HepG2 (cell line): ENCODE results near the gene UBE2I. TPM values are rescaled to one million over a fixed set of nuclear protein-coding genes. Genes with fewer than 3 reads are reported as not detected.

Experiments
- MAF1 ChIP-seq: sonication (generic); formaldehyde crosslinking; IDR thresholded peaks from 2 replicates; pipeline ENCODE4 v1.5.0; 2020; ENCODE audit warnings: missing genetic modification reagents, borderline replicate concordance
- MZF1 ChIP-seq: sonication (generic); formaldehyde crosslinking; IDR thresholded peaks from 2 replicates; pipeline ENCODE4 v1.8.1; 2023; ENCODE audit warnings: mild to moderate bottlenecking, missing genetic modification reagents, borderline replicate concordance
- NFE2 ChIP-seq: sonication (generic); formaldehyde crosslinking; IDR thresholded peaks from 2 replicates; pipeline ENCODE4 v1.4.0; 2020; ENCODE audit warnings: missing genetic modification reagents
- SYNCRIP ChIP-seq: fragments of 200-400 bp; formaldehyde crosslinking; IDR thresholded peaks from 2 replicates; pipeline ENCODE4 v1.6.1; 2018; ENCODE audit warnings: mild to moderate bottlenecking, low read depth, low read length; ENCODE audit not compliant: insufficient read depth
- ZNF337 ChIP-seq: sonication (generic); formaldehyde crosslinking; IDR thresholded peaks from 2 replicates; pipeline ENCODE4 v1.5.1; 2020; ENCODE audit warnings: missing genetic modification reagents, low read depth, mild to moderate bottlenecking, borderline replicate concordance
- ZNF761 ChIP-seq: sonication (generic); formaldehyde crosslinking; conservative IDR thresholded peaks from 2 replicates; pipeline ENCODE4 v1.4.0; 2020; ENCODE audit warnings: mild to moderate bottlenecking, missing genetic modification reagents
- polyA plus RNA-seq, 8 experiments: library from polyadenylated mRNA; depleted of rRNA in 3 of 8; stranded (reverse) in 7 of 8; unstranded in 1 of 8; fragments of >200 nt; fragmentation: Illumina TruSeq in 4 of 8; extraction: Trizol in 4 of 8; gene quantifications; 2 replicates each; pipeline versions ENCODE4 v1.2.1 to v1.2.3, GENCODE V29; 2011 to 2016; ENCODE audit warnings: low read depth in 4 of 8, missing spikeins in 1 of 8, mixed read lengths in 1 of 8; ENCODE audit not compliant: insufficient read depth in 1 of 8
- total RNA-seq, 5 experiments: library from RNA; depleted of rRNA; stranded (reverse); fragments of >200 nt; fragmentation: Illumina TruSeq; extraction: Trizol; gene quantifications; 2 replicates each; pipeline ENCODE4 v1.2.3, GENCODE V29; 2016; ENCODE audit warnings: low read depth in 1 of 5
- TF ChIP-seq, protein P1 (sequence below): sonication (generic); formaldehyde crosslinking; IDR thresholded peaks from 2 replicates; pipeline ENCODE4 v1.4.0; 2020; ENCODE audit warnings: missing genetic modification reagents
- TF ChIP-seq, protein P2 (sequence below): sonication (generic); formaldehyde crosslinking; IDR thresholded peaks from 2 replicates; pipeline ENCODE4 v1.8.0; 2022; ENCODE audit warnings: mild to moderate bottlenecking, missing genetic modification reagents, moderate library complexity

UBE2I gene
- total and polyA plus RNA-seq, 2 of the 13 experiments (the other 11 are each of a cell fraction or from before 2014, with no cell fraction given), result 75.8 to 98.9 TPM

DNA sequence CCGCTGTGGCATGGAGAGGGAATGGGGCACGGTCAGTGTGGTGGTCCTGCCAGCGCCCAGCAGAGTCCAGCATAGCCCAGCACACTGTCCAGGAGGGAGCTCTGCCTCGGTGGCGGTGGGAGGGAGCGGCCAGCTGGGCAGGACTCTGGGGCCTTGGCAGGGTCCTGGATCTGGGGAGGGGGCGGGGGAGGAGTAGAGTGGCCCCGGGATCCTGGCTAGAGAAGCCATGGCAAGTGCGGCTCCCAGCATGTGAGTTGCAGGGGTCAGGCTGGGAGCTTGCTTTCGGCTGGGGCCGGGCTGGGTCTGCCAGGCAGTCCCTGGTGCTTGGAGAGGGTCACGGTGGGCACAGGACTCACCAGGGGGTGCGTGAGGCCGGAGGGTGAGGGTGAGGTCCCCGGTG is 46.2 kb downstream of the UBE2I start (continued):
- TF ChIP-seq, protein P1, sequence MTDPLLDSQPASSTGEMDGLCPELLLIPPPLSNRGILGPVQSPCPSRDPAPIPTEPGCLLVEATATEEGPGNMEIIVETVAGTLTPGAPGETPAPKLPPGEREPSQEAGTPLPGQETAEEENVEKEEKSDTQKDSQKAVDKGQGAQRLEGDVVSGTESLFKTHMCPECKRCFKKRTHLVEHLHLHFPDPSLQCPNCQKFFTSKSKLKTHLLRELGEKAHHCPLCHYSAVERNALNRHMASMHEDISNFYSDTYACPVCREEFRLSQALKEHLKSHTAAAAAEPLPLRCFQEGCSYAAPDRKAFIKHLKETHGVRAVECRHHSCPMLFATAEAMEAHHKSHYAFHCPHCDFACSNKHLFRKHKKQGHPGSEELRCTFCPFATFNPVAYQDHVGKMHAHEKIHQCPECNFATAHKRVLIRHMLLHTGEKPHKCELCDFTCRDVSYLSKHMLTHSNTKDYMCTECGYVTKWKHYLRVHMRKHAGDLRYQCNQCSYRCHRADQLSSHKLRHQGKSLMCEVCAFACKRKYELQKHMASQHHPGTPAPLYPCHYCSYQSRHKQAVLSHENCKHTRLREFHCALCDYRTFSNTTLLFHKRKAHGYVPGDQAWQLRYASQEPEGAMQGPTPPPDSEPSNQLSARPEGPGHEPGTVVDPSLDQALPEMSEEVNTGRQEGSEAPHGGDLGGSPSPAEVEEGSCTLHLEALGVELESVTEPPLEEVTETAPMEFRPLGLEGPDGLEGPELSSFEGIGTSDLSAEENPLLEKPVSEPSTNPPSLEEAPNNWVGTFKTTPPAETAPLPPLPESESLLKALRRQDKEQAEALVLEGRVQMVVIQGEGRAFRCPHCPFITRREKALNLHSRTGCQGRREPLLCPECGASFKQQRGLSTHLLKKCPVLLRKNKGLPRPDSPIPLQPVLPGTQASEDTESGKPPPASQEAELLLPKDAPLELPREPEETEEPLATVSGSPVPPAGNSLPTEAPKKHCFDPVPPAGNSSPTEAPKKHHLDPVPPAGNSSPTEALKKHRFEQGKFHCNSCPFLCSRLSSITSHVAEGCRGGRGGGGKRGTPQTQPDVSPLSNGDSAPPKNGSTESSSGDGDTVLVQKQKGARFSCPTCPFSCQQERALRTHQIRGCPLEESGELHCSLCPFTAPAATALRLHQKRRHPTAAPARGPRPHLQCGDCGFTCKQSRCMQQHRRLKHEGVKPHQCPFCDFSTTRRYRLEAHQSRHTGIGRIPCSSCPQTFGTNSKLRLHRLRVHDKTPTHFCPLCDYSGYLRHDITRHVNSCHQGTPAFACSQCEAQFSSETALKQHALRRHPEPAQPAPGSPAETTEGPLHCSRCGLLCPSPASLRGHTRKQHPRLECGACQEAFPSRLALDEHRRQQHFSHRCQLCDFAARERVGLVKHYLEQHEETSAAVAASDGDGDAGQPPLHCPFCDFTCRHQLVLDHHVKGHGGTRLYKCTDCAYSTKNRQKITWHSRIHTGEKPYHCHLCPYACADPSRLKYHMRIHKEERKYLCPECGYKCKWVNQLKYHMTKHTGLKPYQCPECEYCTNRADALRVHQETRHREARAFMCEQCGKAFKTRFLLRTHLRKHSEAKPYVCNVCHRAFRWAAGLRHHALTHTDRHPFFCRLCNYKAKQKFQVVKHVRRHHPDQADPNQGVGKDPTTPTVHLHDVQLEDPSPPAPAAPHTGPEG (CRISPR knock-in tag), result no peak
- TF ChIP-seq MAF1 (CRISPR knock-in tag), result no peak
- TF ChIP-seq, protein P2, sequence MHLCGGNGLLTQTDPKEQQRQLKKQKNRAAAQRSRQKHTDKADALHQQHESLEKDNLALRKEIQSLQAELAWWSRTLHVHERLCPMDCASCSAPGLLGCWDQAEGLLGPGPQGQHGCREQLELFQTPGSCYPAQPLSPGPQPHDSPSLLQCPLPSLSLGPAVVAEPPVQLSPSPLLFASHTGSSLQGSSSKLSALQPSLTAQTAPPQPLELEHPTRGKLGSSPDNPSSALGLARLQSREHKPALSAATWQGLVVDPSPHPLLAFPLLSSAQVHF (CRISPR knock-in tag), result no peak
- TF ChIP-seq NFE2, result no peak
- TF ChIP-seq SYNCRIP, result no peak
- no peak for TF ChIP-seq ZNF761 (CRISPR knock-in tag)
- TF ChIP-seq MZF1 (CRISPR knock-in tag), result no peak
- TF ChIP-seq ZNF337, result no peak
